Heart right ventricle (tissue), 16 donors: ENCODE measurements around the gene C8G. TPM values are rescaled to one million over a fixed set of nuclear protein-coding genes. Genes with fewer than 3 reads are reported as not detected.
A peak's percentile ranks its signal among the peaks of the same experiment; 100 is the strongest.

Experiments used
- ATAC-seq, 8 donors: fragments of 200-7000 bp; cut with Tn5 transposase; one replicate each; pipeline ENCODE4 v1.9.1; 2020; ENCODE audit warnings: mild to moderate bottlenecking in 8 of 8, moderate library complexity in 8 of 8, moderate number of reproducible peaks in 1 of 8
- DNase-seq, 2 donors: peaks; one replicate each; pipeline ENCODE4 v3.0.0-alpha.2; 2020
- H3K27ac ChIP-seq, 10 donors: fragments of 200-600 bp; sonication (generic) in 2 of 10; one replicate each; pipeline versions ENCODE4 v1.5.0 to v1.8.0; 2020 to 2022; ENCODE audit warnings: mild to moderate bottlenecking in 3 of 10
- H3K27me3 ChIP-seq, 7 donors: fragments of 200-600 bp; one replicate each; pipeline ENCODE4 v1.8.0; 2021 to 2022; ENCODE audit warnings: mild to moderate bottlenecking in 2 of 7
- H3K36me3 ChIP-seq, 9 donors: fragments of 200-600 bp; sonication (generic) in 1 of 9; one replicate each; pipeline versions ENCODE4 v1.5.0 to v1.8.0; 2020 to 2022; ENCODE audit warnings: mild to moderate bottlenecking in 2 of 9
- H3K4me1 ChIP-seq, 9 donors: fragments of 200-600 bp; sonication (generic) in 1 of 9; one replicate each; pipeline versions ENCODE4 v1.5.0 to v1.8.0; 2020 to 2022; ENCODE audit warnings: mild to moderate bottlenecking in 4 of 9
- H3K4me3 ChIP-seq, 10 donors: fragments of 200-600 bp; sonication (generic) in 2 of 10; one replicate each; pipeline versions ENCODE4 v1.5.0 to v1.8.0; 2020 to 2022; ENCODE audit warnings: mild to moderate bottlenecking in 7 of 10, moderate library complexity in 2 of 10
- H3K9me3 ChIP-seq, 11 donors: fragments of 200-600 bp in 10 of 11; sonication (generic) in 2 of 11; one replicate each; pipeline versions ENCODE4 v1.5.0 to v1.8.0; 2013 to 2022; ENCODE audit warnings: mild to moderate bottlenecking in 2 of 11, control low read depth in 1 of 11, moderate library complexity in 1 of 11
- CTCF ChIP-seq, 9 donors: fragments of 200-600 bp; sonication (generic) in 2 of 9; IDR thresholded peaks; one replicate each; pipeline versions ENCODE4 v1.5.0 to v1.8.0; 2021 to 2022; ENCODE audit warnings: antibody characterized with exemption in 9 of 9, mild to moderate bottlenecking in 5 of 9, moderate library complexity in 1 of 9
- WGBS, 2 donors: extraction: QIAGEN DNeasy Blood & Tissue Kit; methylation state at CpG; one replicate each; pipeline ENCODE4 v1.1.7; 2013; ENCODE audit warnings: inconsistent platforms in 1 of 2; 5-methylcytosine and 5-hydroxymethylcytosine counted together
- intact Hi-C, 10 donors: fragments of 100-400 bp; cut with DNase I; formaldehyde crosslinking; loops; one replicate each; pipeline versions ENCODE4 v1.11.1 to v1.14.2; 2022
- polyA plus RNA-seq, 2 donors: library from polyadenylated mRNA; stranded (reverse); fragments of 200-250 nt; gene quantifications; one replicate each; pipeline ENCODE4 v1.2.3, GENCODE V29; 2013
- total RNA-seq, 10 donors: library from RNA; stranded (reverse); fragmentation: NEBNext Ultra II Directional in 3 of 10; extraction: Animal tissue kit (Norgen Biotek cat#: 25700) in 3 of 10; gene quantifications; one replicate each; pipeline versions ENCODE4 v1.2.1 to v1.2.4, GENCODE V29; 2021 to 2023
- donor health status: Arrhythmogenic right ventricular cardiomyopathy.
- donor health status: ischemic (EF 13 %, LVEDD 7.1; RV severe dilation, severe dysfunction).
- donor health status: healthy with polysubstance abuse.
- donor health status: DM: no; HTN: yes; CAD: no.
- donor health status: DM: no; HTN: no; CAD: no.
- donor health status: ischemic (EF 25% LVEDD 6.9; RV normal size, moderate dysfunction).
- donor health status: ischemic (EF 25% LVEDD 5.7; RV mildly dilated, moderate dysfunction).
- donor health status: healthy.
- donor health status: DM: yes; HTN: yes; CAD: no.
- donor health status: Ischemic cardiomyopathy.
- donor health status: ischemic (EF 35%, LVEDD 5.7; RV mildly dilated, moderate dysfunction).
- donor health status: nonischemic (EF 11% LVEDD 7.7; RV severe dilation, severe dysfunction).
- donor health status: DM: yes; HTN: yes; CAD: no.
- donor health status: PGD.
- donor health status: ischemic (EF 29% LVEDD 5.4; RV normal size, mild dysfunction).
- donor health status: nonischemic (EF 23%, LVEDD 6.1; RV moderate dilation, normal function).

Gene C8G
- total and polyA plus RNA-seq, 12 donors = 1.2 to 10.0 (median 2.2) TPM

GRCh38 chr9:136991993-136992818, 47.2 kb downstream of the C8G start, which contains the start of gene PAXX:
PAXX (plus strand) TSS chr9:136992422; CDS start chr9:136992444, 22 bp downstream.
- no peak for TF ChIP-seq CTCF (IDR thresholded peaks at IDR 0.05)
- H3K9me3 ChIP-seq = peaks cover 0 to 8% (median 0%) of the 10 kb centered on the region in 11 donors
- peaks cover 0 to 36% (median 17%) of the 10 kb centered on the region in 7 donors for H3K27me3 ChIP-seq
- ATAC-seq (peak; percentile 92 to 96 (median 94)), DNase-seq (peak; percentile 92 to 95)
- H3K27ac ChIP-seq = peak within 1 kb of the TSS in 9 of 10 donors; percentile 80 to 94 (median 90)
- WGBS, 2 donors = 1 to 2% methylated on average over 84 to 92 of the region's 92 CpGs
- peaks cover 8 to 55% (median 42%) of the 10 kb centered on the region in 9 donors for H3K4me1 ChIP-seq
- H3K36me3 ChIP-seq = peaks cover 0 to 13% (median 0%) of the 10 kb centered on the region in 9 donors
- H3K4me3 ChIP-seq = peak within 1 kb of the TSS; percentile 67 to 98 (median 90)
- intact Hi-C loops = loop anchor here in 4 of 10 donors (5.0 kb wide), 1 partner anchor 45 kb away; the partner anchor contains the start of gene C8G (in 4 of the 4)

- H3K4me1 ChIP-seq = peaks cover 8 to 62% (median 48%) of the 10 kb centered on the region in 9 donors
- DNase-seq = no peak
- H3K36me3 ChIP-seq = peaks cover 0 to 13% (median 0%) of the 10 kb centered on the region in 9 donors
- no peak for ATAC-seq
- H3K4me3 ChIP-seq = peak overlapping the region; percentile 67 to 98 (median 90)
- H3K9me3 ChIP-seq = peaks cover 0 to 8% (median 0%) of the 10 kb centered on the region in 11 donors
- 50 to 51% methylated on average over 18 of the region's 18 CpGs for WGBS, 2 donors
- H3K27me3 ChIP-seq = peaks cover 0 to 41% (median 17%) of the 10 kb centered on the region in 7 donors
- intact Hi-C loops = loop anchor here in 4 of 10 donors (5.0 kb wide), 1 partner anchor 46 kb away; the partner anchor contains the start of gene C8G (in 4 of the 4)
- no peak for TF ChIP-seq CTCF (IDR thresholded peaks at IDR 0.05)
- peak overlapping the region in 9 of 10 donors; percentile 79 to 94 (median 88) for H3K27ac ChIP-seq
Observed at GRCh38 chr9:136992819-136993369, 47.9 kb downstream of the C8G start.

- Histone ChIP-seq H3K27ac (peak overlapping the region in 2 of 10 donors; percentile 46 to 81), H3K4me3 (peak overlapping the region in 8 of 10 donors; percentile 9 to 47 (median 30)), H3K36me3 (peaks cover 0 to 13% (median 0%) of the 10 kb centered on the region in 9 donors), H3K4me1 (peaks cover 8 to 71% (median 49%) of the 10 kb centered on the region in 9 donors), H3K27me3 (peaks cover 0 to 41% (median 17%) of the 10 kb centered on the region in 7 donors), H3K9me3 (peaks cover 0 to 8% (median 0%) of the 10 kb centered on the region in 11 donors)
- 56 to 65% methylated on average over 54 of the region's 54 CpGs for WGBS, 2 donors
- intact Hi-C loops = loop anchor here in 4 of 10 donors (5.0 kb wide), 1 partner anchor 47 kb away; the partner anchor contains the start of gene C8G (in 4 of the 4)
- no peak for TF ChIP-seq CTCF (IDR thresholded peaks at IDR 0.05)
- ATAC-seq (no peak), DNase-seq (no peak)
Observed at GRCh38 chr9:136994180-136994887, 49.3 kb downstream of the C8G start.
